ENCODE measurements around the gene MED19.
A peak's percentile ranks its signal among the peaks of the same experiment; 100 is the strongest.

Gene MED19

GRCh38 chr11:57657194-57658022 is 54.6 kb downstream of the MED19 start, which contains the start of gene CLP1:
TSS of gene CLP1 (plus strand) at chr11:57657762. CDS start at chr11:57659477, 1,715 bp downstream.
- peak within 1 kb of the TSS; percentile 88 to 94 for H3K4me3 ChIP-seq (ENCODE audit: low read depth in 1 of 2, low read length in 2 of 2)
- peak within 1 kb of the TSS; percentile 94 for H3K27ac ChIP-seq (ENCODE audit: low read length)
- H2AFZ ChIP-seq (ENCODE audit: low read depth, low read length), result peak within 1 kb of the TSS; percentile 99
- ATAC-seq (ENCODE audit: insufficient read depth, low read depth), result peak; percentile 97
- DNase-seq, result peak; percentile 99
- peak within 1 kb of the TSS; percentile 72 for H3K9ac ChIP-seq (ENCODE audit: low read depth, low read length)
- peaks cover 42% of the 10 kb centered on the region for H3K4me1 ChIP-seq (ENCODE audit: insufficient read depth, low read length)
- H4K20me1 ChIP-seq (ENCODE audit: insufficient read depth, low read length), result 0 out of 2 replicates have a peak, but pooled peaks cover 11% of the 10 kb centered on the region
- H3K9me3 ChIP-seq (ENCODE audit: insufficient read depth, low read length, severe bottlenecking), result no peaks in the 10 kb centered on the region
- peaks cover 29% of the 10 kb centered on the region for H3K36me3 ChIP-seq (ENCODE audit: insufficient read depth, low read length)
- no peaks in the 10 kb centered on the region for H3K27me3 ChIP-seq (ENCODE audit: insufficient read depth, low read length, poor library complexity)
- peak within 1 kb of the TSS; percentile 85 for H3K4me2 ChIP-seq (ENCODE audit: insufficient read depth, low read length)
- TF ChIP-seq, protein P1, sequence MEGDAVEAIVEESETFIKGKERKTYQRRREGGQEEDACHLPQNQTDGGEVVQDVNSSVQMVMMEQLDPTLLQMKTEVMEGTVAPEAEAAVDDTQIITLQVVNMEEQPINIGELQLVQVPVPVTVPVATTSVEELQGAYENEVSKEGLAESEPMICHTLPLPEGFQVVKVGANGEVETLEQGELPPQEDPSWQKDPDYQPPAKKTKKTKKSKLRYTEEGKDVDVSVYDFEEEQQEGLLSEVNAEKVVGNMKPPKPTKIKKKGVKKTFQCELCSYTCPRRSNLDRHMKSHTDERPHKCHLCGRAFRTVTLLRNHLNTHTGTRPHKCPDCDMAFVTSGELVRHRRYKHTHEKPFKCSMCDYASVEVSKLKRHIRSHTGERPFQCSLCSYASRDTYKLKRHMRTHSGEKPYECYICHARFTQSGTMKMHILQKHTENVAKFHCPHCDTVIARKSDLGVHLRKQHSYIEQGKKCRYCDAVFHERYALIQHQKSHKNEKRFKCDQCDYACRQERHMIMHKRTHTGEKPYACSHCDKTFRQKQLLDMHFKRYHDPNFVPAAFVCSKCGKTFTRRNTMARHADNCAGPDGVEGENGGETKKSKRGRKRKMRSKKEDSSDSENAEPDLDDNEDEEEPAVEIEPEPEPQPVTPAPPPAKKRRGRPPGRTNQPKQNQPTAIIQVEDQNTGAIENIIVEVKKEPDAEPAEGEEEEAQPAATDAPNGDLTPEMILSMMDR (IDR thresholded peaks at IDR 0.05; ENCODE audit: borderline replicate concordance, extremely low read depth, low read length, poor library complexity, severe bottlenecking), result no peak
- no peak for TF ChIP-seq EZH2 (IDR thresholded peaks at IDR 0.05; ENCODE audit: borderline replicate concordance, low read depth, low read length, severe bottlenecking)
- H3K79me2 ChIP-seq (ENCODE audit: insufficient read depth, low read length), result peaks cover 36% of the 10 kb centered on the region

GRCh38 chr11:57656885-57657193 is 55.2 kb downstream of the MED19 start:
- H3K36me3 ChIP-seq (ENCODE audit: insufficient read depth, low read length), result peaks cover 25% of the 10 kb centered on the region
- ATAC-seq (ENCODE audit: insufficient read depth, low read depth), result no peak
- peak overlapping the region; percentile 94 for H3K27ac ChIP-seq (ENCODE audit: low read length)
- TF ChIP-seq, protein P1 (IDR thresholded peaks at IDR 0.05; ENCODE audit: borderline replicate concordance, extremely low read depth, low read length, poor library complexity, severe bottlenecking), result no peak
- H4K20me1 ChIP-seq (ENCODE audit: insufficient read depth, low read length), result 0 out of 2 replicates have a peak, but pooled peaks cover 11% of the 10 kb centered on the region
- peak overlapping the region; percentile 72 for H3K9ac ChIP-seq (ENCODE audit: low read depth, low read length)
- H3K4me2 ChIP-seq (ENCODE audit: insufficient read depth, low read length), result peak overlapping the region; percentile 85
- H3K79me2 ChIP-seq (ENCODE audit: insufficient read depth, low read length), result peaks cover 36% of the 10 kb centered on the region
- peak overlapping the region; percentile 88 to 94; a peak in 3 of 4 replicates for H3K4me3 ChIP-seq (ENCODE audit: low read depth in 1 of 2, low read length in 2 of 2)
- H3K27me3 ChIP-seq (ENCODE audit: insufficient read depth, low read length, poor library complexity), result no peaks in the 10 kb centered on the region
- peaks cover 44% of the 10 kb centered on the region for H3K4me1 ChIP-seq (ENCODE audit: insufficient read depth, low read length)
- H2AFZ ChIP-seq (ENCODE audit: low read depth, low read length), result peak overlapping the region; percentile 99
- DNase-seq, result no peak
- H3K9me3 ChIP-seq (ENCODE audit: insufficient read depth, low read length, severe bottlenecking), result no peaks in the 10 kb centered on the region
